CD4-positive, alpha-beta T cell treated with Interleukin-4 for 4 hours (primary cell): ENCODE results near the gene EPSTI1.
"Not testable (repeated sequence)": the region's sequence is repeated elsewhere in the genome, so short reads cannot be mapped to it uniquely, and the experiment has no call there.

Experiments used
- DNase-seq: peaks from one replicate; pipeline ENCODE4 v3.0.0-alpha.2; 2020

Gene EPSTI1

GRCh38 chr13:42891591-42891990 is 100.5 kb downstream of the EPSTI1 start:
- DNase-seq = no peak

GRCh38 chr13:42885325-42885724 is 106.7 kb downstream of the EPSTI1 start:
- DNase-seq = no peak

- no peak for DNase-seq
Observed at GRCh38 chr13:42883771-42884467, 108.1 kb downstream of the EPSTI1 start.

GRCh38 chr13:42883142-42883541 is 108.9 kb downstream of the EPSTI1 start:
- no peak for DNase-seq

- DNase-seq = no peak
Observed at GRCh38 chr13:42880056-42880605, 111.9 kb downstream of the EPSTI1 start.

- no peak for DNase-seq
Observed at GRCh38 chr13:42878721-42879120, 113.3 kb downstream of the EPSTI1 start.

GRCh38 chr13:42876887-42877545 is 115.0 kb downstream of the EPSTI1 start:
- DNase-seq = no peak

- DNase-seq = no peak
Observed at GRCh38 chr13:42876270-42876714, 115.7 kb downstream of the EPSTI1 start.

GRCh38 chr13:42875475-42876269 is 116.4 kb downstream of the EPSTI1 start:
- no peak for DNase-seq

GRCh38 chr13:42874221-42874620 is 117.8 kb downstream of the EPSTI1 start:
- no peak for DNase-seq

- no peak for DNase-seq
Observed at GRCh38 chr13:42873081-42873480, 119.0 kb downstream of the EPSTI1 start.

- DNase-seq = no peak
Observed at GRCh38 chr13:42867232-42867631, 124.8 kb downstream of the EPSTI1 start.

- DNase-seq = no peak
Observed at GRCh38 chr13:42865768-42866102, 126.3 kb downstream of the EPSTI1 start.

GRCh38 chr13:42864952-42865767 is 126.9 kb downstream of the EPSTI1 start:
- DNase-seq = no peak

- not testable (repeated sequence) for DNase-seq
Observed at GRCh38 chr13:42862370-42862769, 129.7 kb downstream of the EPSTI1 start.

GRCh38 chr13:42860485-42860884 is 131.6 kb downstream of the EPSTI1 start:
- no peak for DNase-seq

- DNase-seq = no peak
Observed at GRCh38 chr13:42859760-42860159, 132.3 kb downstream of the EPSTI1 start.

- no peak for DNase-seq
Observed at GRCh38 chr13:42855410-42855809, 136.6 kb downstream of the EPSTI1 start.

GRCh38 chr13:42852136-42852535 is 139.9 kb downstream of the EPSTI1 start:
- DNase-seq = no peak

GRCh38 chr13:42849200-42849599 is 142.8 kb downstream of the EPSTI1 start:
- DNase-seq = no peak

- no peak for DNase-seq
Observed at GRCh38 chr13:42847891-42848663, 144.0 kb downstream of the EPSTI1 start.
